HG02970 (cell line): ENCODE measurements around the gene COL1A1.

Experiments
- ATAC-seq: cut with Tn5 transposase; IDR thresholded peaks from one replicate; pipeline ENCODE4 v1.9.1; 2021; ENCODE audit warnings: mild to moderate bottlenecking, moderate library complexity, moderate number of reproducible peaks; ENCODE audit not compliant: unreplicated experiment, low FRiP score

COL1A1 gene

DNA sequence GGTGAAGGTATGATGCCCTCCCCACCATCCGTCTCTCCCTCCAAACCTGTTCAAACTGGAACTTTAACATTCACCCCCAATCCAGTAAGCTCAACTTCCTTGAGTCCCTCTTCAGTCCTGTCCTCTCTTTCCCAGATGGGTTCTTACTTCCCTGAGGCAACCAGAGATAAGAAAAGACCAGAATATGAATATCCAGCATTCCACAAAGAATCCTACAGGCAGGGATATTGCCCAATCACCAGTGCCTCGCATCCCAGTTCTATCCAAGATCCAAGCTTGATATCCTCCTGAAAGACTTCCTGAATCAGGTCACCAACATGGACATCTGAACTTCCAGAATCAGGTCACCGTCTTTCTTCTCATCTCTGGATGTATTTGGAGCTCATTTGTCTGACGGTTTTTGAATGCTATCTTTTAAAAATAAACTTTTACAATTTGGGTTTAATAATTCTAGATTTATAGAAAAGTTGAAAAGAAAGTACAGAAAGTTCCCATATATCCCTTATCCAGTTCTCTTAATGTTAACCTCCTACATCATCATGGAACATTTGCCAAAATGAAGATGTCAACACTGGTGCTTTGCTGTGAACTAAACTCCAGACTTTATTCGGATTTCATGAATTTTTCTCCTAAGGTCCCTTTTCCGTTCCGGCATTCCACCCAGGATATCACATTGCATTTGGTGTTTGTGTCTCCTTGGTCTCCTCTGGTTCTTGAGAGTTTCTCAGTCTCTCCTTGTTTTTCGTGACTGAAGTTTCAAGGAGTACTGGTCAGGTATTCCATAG, 13.7 kb upstream of the COL1A1 start:
- ATAC-seq: no peak

DNA sequence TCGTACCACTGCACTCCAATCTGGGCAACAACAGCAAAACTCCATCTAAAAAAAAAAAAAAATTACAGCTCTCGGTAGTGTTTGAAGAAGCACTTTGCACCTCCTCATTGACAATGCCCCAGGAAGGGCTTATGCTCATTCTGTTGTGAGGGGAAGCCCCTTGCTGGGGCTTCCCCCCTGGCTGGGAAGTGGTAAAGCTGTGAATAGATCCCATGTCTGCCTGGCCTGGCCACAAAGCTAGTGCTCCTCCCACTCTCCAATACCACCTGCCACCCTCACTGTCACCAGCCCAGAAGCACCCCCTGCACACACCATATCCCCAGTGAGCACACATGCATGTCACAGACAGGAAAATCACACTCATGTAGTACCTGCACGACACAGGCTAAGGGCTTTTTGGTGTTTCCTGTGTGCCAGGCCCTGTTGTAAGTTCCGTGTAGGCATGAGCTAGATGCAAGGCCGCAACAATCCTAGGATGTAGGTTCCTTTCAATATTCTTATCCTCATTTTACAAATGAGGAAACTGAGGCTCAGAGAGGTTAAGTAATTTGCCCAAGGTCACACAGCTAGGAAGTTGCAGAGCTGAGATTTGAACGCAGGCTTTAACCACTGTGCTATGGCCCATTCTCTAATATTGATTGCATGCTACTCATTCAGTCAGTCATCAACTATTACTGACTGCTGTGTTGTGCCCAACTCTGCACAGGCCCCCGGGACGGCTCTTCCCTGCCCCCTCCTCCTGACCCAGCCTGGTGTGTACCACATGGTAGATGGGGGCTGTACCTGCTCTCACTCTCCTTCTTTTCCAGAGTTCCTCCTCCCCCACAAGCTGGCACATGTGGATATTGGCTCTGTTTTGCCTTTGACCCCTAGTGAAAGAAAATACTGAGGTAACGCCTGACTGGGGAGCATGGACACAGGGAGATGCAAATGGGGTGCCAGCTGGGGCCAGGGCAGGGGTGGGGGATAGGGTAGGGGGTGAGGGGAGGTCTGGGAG, 11.9 kb upstream of the COL1A1 start:
- no peak for ATAC-seq

DNA sequence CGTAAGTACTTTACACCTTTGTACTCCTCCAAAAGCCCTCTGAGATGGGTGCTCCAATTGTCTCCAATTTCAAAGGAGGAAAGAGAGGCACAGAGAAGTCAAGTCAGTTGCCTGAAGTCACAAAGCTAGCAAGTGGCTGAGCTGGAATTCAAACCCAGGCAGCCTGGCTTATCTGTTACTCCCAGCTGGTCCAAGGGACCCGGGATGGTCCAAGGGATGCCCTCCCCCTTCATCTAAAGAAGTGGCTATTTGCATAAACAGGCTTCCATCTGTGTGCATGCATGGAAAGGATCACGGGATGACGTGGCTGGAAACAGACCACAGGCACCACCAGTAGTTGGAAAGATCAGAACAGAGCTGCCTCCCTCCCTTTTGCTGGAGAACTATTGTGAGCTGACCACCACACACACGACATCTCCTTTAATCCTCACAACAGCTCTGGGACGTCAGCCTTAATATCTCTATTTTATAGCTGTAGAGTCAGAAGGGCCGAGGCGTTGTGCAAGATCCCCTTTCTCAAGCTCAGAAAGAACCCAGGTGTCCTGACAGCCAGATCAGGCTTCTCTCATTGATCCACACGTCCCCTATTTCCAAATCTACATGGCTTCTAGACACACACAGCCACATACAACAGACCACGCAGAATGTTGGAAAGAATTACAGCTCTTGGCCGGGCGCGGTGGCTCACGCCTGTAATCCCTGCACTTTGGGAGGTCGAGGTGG, 10.9 kb upstream of the COL1A1 start:
- no peak for ATAC-seq

DNA sequence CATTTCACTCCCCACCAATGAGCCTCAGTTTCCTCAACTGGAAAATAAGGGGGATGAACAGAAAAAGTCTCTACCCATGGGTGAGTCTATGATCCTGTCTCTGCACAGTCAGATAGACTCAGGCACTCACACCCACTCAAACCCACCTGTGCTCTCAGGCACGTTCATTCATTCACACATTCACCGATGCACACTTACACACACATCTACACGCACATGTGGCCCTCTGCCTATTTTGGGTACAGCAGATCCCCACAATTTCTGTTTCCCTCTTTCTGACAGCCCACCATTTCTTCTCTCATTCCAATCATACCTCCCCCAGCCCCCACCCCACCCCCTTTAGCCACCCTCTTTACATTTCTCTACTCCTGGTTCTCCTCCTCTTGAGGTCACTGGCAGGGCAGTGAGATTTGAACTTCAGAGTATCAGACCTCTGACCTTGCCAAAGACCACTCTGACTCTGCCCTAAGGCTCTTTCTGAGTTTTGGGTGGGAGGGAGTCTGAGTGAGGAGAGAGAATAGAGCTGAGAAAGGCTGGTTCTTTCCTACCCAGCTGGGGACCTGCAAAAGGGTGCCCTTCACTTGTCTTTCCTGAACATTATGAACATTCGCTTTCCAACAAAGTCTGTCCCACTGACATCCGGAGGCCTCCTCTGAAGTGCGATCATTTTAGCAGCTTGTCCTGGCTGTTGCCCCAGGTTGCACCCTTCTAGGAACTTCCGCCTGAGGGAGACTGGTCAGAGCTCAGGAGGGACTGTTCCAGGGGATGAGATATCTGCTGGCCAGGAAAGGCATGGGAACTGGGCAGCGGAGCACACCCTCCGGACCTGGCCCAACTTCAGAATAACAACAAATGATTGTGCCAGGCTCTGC, 10.1 kb upstream of the COL1A1 start:
- no peak for ATAC-seq

DNA sequence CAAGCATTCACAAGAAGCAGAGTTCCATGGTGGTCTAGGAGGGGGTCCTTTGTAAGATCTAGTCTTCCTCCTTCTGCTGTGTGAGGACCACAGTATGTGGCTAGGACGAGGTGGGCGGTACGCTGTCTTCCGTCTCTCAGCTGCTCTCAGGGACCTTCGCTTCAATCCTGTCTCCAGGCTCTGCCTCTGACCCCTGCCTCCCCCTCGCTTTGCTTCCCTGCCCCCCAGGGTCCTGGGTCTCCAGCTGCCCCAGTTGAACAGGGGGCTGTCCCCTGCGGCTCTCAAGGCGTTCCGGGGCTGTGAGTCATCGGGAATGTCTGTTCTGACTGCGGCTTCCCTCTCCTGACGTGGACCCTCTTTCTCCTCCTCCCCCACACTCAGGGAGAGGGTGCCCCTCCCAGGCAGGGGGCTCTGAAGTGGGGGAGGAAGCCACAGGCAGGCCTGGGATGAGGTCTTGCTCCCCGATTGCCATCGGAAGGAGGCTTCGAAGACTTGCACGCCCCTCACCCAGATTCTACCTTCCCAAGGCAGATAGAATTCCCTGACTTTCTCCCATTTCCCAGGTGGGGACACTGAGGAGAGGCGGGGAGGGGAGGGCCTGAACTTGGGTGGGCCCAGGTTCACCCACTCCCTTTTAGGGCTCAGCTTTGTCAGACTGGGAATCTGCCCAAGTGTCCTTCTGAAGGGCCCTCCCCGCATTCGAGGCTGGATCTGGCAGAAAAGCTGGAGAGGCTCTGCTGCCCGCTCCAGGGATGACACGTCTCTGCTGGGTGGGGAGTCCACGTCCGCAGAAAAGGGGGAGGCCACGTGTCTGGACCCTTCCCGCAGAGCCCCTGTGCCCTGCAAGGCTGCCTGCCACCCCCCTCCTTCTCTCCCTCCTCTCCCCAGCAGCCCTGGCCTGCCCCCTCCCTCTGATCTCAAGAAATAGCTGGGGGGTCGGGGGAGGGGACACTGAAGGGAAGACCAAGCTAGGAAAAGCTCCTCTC, 9.1 kb upstream of the COL1A1 start:
- ATAC-seq: no peak

DNA sequence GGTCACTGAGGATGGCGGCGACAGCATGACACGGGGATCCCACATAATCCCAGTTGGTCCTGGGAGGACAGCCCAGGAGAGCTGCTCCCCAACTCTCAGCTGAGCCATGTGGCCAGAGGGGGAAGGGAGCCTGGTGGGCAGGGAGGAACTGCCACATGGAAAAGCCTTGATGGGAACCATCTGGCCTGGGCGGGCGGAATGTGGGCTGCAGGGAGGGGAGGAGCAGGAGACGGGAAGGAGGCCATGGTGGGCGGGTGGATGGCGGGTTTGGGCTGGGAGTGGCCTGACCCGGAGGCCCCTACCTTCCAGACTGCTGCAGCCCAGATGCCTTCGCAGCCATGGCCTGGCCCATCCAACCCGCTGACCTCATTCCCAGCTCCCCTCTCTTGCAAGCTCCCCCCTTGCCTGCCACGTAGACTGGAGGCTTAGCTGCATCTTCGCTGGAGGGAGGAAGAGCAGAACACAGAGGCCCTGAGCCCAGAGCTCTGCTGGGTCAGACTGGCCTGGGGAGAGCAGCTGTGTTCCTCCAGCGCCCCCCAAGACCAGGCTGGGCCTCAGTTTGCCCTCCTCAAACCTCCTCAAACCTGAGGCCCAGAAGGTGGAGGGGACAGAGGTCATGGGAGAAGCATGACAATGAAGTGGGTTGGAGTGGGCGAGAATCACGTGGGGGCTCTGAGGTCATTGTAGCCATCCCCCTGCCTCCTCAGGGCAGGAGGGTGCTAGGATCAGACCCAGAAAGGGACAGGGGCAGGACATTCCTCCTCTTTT, 8.2 kb upstream of the COL1A1 start:
- ATAC-seq: no peak

DNA sequence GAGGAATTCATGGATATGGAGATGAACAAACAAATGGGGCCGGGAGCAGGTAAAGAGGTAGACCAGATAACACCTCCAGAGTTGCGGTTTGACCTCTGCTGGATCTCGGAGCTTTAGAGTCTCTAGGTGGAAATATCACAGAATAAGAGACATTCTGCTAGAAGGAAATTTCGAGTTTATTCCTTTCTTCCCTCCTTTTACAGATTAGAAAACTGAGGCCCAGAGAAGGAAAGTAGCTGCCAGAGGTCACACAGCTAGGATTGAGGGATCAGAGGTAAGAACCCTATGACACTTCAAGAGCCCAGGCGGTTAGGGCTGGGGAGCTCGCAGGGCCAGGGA, 7.7 kb upstream of the COL1A1 start:
- ATAC-seq: no peak

DNA sequence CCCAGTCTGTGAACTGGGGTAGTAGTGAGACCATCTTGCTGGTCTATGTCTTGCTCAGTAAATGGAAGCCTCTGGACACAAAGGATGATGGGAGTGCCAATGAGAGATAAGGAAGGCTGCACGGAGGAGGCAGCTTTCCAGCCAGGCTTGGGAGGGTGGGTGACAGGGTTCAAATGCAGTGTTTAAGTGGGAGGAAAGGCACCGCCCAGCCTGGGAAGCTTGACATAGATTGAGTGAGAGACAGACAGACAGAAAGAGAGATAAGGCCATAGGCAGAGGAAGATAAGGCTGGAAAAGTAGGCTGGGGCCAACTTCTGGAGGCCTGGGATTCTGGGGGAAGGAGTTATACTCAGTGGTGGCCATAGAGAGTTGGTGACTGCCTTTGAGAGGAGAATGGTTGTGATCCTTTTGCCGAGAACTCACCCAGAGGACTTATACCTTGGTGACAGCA, 7.2 kb upstream of the COL1A1 start:
- no peak for ATAC-seq

DNA sequence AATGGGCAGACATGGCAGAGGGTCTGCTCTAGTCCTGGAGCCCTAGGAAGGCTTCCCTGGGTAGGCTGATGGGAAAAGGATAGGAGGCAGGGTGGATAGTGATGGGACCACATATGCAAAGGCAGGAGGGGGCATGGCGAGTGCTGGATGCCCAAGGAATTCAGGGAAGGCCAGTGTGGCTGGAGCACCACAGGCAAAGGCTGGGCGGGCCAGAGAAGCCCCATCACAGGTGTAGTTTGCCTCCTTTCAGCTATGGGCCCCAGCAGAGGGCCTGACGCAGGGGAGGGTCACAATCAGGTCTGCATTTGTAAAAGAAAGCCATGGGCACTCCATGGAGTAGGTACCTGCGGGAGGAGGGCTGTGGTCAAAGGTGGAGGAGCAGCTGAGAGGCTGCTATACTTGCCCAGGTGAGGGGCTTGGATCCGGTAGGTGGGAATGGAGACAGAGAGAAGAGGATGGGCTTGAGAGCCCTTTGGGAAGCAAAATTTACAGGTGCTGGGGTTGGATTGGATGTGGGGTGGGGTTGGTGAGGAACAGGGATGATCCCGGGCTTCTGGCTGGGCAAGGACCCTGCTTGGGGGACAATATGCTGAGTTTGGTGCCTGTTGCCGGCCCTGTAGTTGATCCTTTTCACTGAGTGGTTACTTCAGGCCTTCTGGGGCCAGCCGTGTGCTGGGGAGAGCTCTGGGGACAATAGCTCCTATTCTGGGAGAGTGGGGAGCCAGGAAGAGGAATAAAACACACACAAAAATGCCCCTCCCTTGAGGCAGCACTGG, 6.5 kb upstream of the COL1A1 start:
- ATAC-seq: no peak

DNA sequence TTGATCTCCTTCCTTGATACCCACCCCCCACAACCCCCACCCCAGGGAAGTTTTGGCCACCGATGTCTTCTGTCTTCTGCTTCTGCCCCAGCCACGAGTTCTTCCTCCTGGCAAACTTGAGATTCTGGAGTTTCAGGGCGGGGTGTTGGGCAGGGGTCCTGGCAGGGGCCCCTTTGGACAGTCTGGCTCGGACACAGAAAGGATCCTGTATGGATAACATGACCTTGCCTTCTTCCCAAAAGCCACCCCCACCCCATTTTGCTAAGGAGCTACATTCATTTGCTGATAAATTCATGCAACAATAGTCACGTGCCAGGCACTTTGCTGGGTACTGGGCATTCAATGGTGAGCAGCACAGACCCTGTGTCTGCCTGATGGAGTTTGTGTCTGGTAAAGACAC, 5.9 kb upstream of the COL1A1 start:
- no peak for ATAC-seq

DNA sequence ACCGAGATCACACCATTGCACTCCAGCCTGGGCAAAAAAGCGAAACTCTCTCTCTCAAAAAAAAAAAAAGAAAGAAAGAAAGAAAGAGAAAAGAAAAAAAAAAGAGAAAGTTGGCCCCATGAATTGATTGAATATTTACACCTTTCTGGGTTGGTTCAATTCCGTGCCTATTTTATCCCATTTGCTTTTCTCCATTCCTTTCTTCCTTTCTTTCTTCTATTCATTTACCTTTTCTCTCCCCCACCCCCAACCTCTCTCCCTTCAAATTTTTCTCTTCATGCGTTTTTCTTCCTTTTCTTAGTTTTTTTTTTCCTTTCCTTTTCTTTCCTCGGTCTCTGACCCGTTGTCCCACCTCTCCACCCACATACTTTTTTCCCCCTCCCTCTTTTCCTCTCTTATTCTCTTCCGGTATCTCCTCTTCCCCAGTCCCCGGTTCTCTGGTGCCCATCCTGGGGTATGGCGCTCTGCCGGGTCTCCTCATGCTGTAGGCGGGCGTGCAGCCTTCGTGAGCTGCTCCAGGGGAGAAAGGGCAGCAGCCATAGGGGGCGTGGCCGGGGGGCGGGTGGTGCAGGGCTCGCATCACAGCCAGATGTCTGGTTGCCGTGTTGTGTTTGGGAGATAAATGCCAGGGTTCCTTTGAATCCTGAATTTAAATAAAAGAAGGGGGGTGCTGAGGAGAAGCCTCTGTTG, 5.3 kb upstream of the COL1A1 start:
- ATAC-seq: no peak

DNA sequence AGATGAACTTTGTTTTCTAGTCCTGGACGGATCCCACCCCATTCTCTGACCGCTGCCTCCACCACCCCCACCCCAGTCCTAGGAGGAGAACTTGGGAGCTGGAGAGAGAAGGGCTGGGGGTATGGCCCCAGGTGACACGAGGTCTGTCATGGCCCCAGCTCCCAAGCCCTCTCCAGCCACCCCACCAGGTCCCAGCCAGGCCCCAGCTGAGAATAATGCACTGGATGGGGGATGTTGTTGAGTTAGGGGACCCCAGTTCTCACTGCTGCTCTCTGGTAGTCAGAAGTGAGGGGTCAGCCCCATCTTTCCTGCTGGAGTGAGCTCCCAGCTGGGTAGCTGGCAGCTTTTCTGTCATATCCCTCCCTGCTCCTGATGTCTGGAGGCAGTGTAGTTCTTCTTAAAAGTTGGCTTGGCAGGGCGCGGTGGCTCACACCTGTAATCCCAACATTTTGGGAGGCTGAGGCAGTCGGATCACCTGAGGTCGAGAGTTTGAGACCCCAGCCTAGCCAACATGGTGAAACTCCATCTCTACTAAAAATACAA, 4.6 kb upstream of the COL1A1 start:
- ATAC-seq: no peak

DNA sequence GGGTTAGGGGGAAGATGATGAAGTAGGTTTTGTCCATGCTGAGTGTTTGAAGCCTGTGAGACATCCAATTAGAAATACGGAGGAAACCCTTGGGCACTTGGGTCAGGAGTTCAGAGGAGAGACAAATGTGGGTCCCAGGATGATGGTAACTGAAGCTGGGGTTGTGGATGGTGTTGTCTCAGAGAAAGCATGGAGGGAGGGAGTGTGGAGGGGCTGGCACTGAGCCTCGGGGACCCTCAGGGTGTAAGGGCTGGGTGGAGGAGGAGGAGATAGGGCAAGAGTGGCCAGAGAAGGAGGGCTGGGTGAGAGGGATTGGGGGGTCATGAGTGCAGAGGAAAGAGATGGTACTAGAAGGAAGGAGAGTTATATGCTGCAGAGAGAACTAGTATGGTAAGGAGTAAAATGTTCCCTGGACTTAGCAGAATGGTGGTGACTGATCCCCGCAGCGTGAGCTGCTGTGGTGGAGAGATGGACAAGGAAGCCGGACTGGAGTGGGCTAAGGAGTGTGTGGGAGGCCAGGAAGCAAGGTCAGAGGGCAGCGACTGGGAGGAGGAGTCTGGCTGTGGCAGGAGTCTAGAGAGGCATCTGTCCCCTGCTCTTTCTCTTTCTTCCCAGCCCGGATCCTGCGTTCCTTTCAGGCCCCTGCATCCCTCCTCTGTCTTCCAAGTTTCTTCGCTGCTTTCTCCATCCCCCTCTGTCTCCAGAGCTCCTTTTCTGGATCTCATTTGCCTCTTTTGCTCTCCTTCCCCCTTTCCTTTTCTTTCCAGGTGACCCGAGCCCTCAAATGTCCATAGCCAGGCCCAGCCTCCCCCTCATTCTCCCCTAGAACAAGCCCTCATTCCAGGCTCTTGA, 3.9 kb upstream of the COL1A1 start:
- no peak for ATAC-seq

DNA sequence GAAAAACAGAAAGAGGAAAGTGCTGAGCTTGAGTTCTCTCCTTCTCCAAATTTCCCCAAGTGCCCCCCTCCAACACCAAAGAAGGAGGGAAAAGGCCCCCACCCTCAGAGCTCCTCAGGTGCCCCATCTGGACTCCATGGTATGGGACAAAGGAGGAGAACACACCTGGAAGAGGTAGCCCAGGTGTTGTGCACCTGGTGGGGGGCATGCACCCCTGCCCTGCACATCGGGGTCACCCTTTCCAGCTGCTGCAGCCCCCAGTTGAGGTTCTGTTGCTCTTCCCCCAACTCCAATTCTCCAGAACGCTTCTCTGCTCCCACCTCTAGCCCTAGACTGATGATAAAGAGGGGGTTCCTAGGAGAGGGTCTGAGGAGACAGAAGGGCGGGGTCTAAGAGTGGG, 3.0 kb upstream of the COL1A1 start:
- ATAC-seq: no peak

DNA sequence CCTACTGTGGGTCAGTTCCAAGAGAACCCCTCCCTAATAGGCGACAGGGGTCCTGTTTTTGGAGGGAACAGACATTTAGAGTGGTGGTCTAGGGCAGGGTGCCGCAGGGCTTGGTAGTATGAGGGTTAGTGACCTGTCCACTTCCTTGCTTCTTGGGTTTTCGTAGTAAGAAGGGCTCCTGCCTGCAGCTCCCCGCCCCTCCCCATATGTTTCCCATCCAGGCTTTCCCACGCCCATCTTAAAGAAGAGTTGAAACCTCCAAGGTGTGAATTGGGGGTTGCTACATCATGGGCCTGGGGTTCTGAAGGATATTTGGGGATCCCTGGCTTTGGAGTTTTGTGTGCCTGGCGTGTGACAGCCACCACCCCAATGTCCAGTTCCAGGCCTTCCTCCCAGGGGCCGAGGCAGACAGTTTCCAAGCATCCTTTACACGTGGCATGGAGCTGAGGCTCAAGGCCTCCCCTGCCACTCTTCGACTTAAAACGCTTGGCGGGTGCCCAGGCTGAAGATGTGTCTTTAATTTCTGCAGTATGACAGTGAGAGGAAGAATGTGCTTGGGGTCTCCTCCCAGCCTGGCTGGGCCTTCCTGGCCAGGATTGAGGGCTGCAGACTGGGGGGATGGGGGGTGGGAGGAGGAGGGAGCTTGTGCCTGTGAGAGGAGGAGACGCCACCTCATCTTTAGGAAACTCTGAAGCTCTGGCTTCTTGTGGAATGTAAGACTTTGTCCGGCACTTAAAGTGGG, 2.3 kb upstream of the COL1A1 start:
- ATAC-seq: no peak
